SKM-1 (cell line): ENCODE measurements around the gene RBM4.

ENCODE experiments used
- DNase-seq: peaks from one replicate; lab custom pipeline; 2025; ENCODE audit not compliant: unreplicated experiment; lab: John Stamatoyannopoulos, UW

RBM4 gene

GRCh38 chr11:66688561-66689534, 50.3 kb downstream of the RBM4 start:
- DNase-seq = no peak

GRCh38 chr11:66689661-66690590, 51.4 kb downstream of the RBM4 start:
- no peak for DNase-seq

GRCh38 chr11:66691311-66691980, 52.9 kb downstream of the RBM4 start:
- no peak for DNase-seq

DNA sequence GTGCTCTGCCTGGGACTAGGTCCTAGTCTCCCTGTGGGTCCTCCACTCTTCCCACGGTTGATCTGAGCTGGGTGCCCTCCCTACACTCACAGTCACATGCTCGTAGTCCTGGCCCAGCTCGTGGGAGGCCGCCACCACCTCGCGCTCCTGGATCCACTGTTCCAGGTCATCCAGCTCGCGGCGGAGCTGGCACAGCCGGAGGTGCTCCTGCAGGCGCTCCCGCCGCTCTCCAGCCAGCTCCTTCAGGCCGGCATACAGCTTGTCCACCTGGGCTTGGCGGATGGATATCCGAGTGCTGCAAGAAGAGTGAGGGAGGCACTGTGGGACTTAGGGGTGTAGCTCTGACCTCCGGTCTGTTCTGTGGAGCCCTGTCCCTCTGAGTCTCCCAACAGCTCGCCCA, 53.9 kb downstream of the RBM4 start:
- DNase-seq = no peak

GRCh38 chr11:66692871-66693331, 54.4 kb downstream of the RBM4 start:
- no peak for DNase-seq

- no peak for DNase-seq
Observed at GRCh38 chr11:66693356-66694055, 55.0 kb downstream of the RBM4 start.

DNA sequence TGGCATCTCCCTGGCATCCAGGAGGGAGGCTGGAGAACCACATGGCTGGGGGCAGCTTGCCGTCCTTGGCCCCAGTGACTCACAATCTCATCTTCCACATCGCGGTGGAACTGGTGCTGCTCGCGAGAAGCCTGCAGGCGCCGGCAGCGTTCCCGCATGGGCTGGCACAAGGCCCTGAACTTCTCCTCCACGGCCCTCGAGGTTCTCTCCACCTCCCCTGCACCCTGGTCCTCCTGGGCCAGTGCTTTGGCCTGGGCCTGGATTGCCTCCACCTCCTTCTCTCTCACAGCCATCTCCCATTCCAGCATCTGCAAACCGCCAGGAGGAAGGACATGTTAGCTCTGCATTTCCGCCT, 55.5 kb downstream of the RBM4 start:
- DNase-seq = no peak

GRCh38 chr11:66694732-66695207, 56.3 kb downstream of the RBM4 start:
- peak; percentile 78 for DNase-seq
